Skeletal muscle tissue (tissue), 4 donors: ENCODE data around the gene SEC62. TPM values are rescaled to one million over a fixed set of nuclear protein-coding genes. Genes with fewer than 3 reads are reported as not detected.

Experiments
- H3K27ac ChIP-seq: one replicate; pipeline ENCODE4 v1.7.0; 2013; ENCODE audit warnings: mild to moderate bottlenecking, low read depth, low read length, inconsistent platforms
- H3K27me3 ChIP-seq, 3 donors: one replicate each; pipeline ENCODE4 v1.7.0; 2013; ENCODE audit warnings: low read length in 3 of 3; ENCODE audit not compliant: control insufficient read depth in 3 of 3, insufficient read depth in 3 of 3
- H3K36me3 ChIP-seq, 3 donors: one replicate each; pipeline ENCODE4 v1.7.0; 2013; ENCODE audit warnings: low read length in 3 of 3; ENCODE audit not compliant: control insufficient read depth in 3 of 3, insufficient read depth in 3 of 3
- H3K4me1 ChIP-seq, 3 donors: one replicate each; pipeline ENCODE4 v1.7.0; 2013; ENCODE audit warnings: low read length in 3 of 3, mild to moderate bottlenecking in 3 of 3; ENCODE audit not compliant: control insufficient read depth in 3 of 3, insufficient read depth in 3 of 3
- H3K4me3 ChIP-seq, 3 donors: one replicate each; pipeline ENCODE4 v1.7.0; 2013; ENCODE audit warnings: low read length in 3 of 3
- H3K9ac ChIP-seq, 3 donors: one replicate each; pipeline ENCODE4 v1.7.0; 2013; ENCODE audit warnings: low read length in 3 of 3, mild to moderate bottlenecking in 3 of 3, moderate library complexity in 2 of 3, low read depth in 1 of 3
- H3K9me3 ChIP-seq, 3 donors: one replicate each; pipeline ENCODE4 v1.7.0; 2013; ENCODE audit warnings: low read length in 3 of 3; ENCODE audit not compliant: control insufficient read depth in 3 of 3
- total RNA-seq: library from RNA; depleted of rRNA; stranded (reverse); fragments of >200 nt; gene quantifications from one replicate; pipeline ENCODE4 v1.2.3, GENCODE V29; 2014
- donor health status: Osteomylitis.

SEC62 gene, protein sequence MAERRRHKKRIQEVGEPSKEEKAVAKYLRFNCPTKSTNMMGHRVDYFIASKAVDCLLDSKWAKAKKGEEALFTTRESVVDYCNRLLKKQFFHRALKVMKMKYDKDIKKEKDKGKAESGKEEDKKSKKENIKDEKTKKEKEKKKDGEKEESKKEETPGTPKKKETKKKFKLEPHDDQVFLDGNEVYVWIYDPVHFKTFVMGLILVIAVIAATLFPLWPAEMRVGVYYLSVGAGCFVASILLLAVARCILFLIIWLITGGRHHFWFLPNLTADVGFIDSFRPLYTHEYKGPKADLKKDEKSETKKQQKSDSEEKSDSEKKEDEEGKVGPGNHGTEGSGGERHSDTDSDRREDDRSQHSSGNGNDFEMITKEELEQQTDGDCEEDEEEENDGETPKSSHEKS
- 25.1 TPM for total RNA-seq

DNA sequence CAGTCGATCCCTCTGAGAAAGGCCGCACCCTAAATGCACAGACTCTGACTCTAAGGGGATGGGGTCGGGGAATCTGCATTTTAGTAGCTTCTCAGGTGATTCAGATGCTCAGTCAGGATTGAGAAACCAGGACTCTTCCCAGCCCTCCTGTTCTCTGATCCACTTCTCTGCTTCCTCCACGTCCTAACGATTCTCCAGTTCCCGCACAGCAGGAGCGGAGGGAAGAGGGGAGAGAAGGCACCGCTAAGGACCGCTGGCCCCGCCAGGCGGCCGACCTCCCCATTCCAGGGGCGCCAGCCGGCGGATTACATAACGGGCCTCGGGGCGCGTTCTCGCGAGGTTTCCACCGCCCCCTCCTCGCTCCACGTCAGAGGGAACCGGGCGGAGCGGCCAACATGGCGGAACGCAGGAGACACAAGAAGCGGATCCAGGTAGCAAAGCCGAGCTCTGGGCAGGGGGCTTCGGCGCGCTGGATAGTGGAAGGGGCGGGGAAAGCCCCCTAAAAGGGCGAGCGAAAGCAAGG is at the start of gene SEC62:
TSS of gene SEC62 (plus strand) at position 380 of the 523 bp plus-strand sequence. CDS start at position 396, 16 bp downstream.
- Histone ChIP-seq H3K9ac (peak within 1 kb of the TSS; percentile 90 to 95 (median 94)), H3K9me3 (no peaks in the 10 kb centered on the region), H3K27me3 (no peaks in the 10 kb centered on the region), H3K4me3 (peak within 1 kb of the TSS; percentile 89 to 93 (median 93)), H3K4me1 (peaks cover 11 to 28% (median 20%) of the 10 kb centered on the region in 3 donors), H3K36me3 (peaks cover 2 to 7% (median 3%) of the 10 kb centered on the region in 3 donors), H3K27ac (peak within 1 kb of the TSS; percentile 89)

DNA sequence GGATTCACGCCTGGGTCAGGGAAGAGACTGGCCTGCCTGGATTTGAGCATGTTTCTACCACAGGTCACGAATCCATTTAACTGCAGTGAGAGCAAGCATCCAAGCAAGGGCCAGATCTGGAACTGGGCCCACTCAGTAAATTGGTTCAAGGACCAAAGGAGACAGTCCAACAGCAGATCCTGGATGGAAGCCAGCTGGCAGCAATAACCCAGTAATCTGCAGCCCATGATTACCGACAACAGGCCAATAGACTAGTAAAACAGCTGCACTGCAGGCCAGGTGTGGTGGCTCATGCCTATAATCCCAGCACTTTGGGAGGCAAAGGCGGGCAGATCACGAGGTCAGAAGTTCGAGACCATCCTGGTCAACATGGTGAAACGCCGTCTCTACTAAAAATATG is 43.4 kb upstream of the SEC62 start:
- Histone ChIP-seq H3K27ac (no peak overlapping the region), H3K4me3 (no peak overlapping the region), H3K4me1 (no peaks in the 10 kb centered on the region), H3K27me3 (peaks cover 0 to 4% (median 3%) of the 10 kb centered on the region in 3 donors), H3K9ac (no peak overlapping the region), H3K9me3 (no peaks in the 10 kb centered on the region), H3K36me3 (no peaks in the 10 kb centered on the region)

DNA sequence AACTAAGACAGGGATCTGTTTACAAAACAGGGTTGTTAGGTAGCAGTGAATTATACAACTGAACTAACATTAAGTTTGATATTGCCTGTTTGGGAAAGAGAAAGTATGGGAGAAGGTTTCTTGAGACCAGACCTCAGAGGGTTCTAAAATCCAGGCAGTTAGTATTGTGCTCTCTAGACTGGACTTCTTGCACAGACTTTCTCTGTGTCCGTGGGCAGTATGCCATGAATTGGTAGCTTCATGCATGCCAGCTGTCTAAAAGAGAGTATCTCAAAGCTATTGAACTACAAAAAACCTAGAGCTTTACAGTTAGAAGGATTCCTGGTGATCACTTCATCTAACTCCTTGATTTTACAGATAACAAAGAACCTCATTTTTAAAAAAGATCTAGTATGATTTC is 42.8 kb upstream of the SEC62 start:
- Histone ChIP-seq H3K27me3 (peaks cover 0 to 4% (median 3%) of the 10 kb centered on the region in 3 donors), H3K36me3 (no peaks in the 10 kb centered on the region), H3K4me1 (no peaks in the 10 kb centered on the region), H3K27ac (no peak overlapping the region), H3K9me3 (no peaks in the 10 kb centered on the region), H3K9ac (no peak overlapping the region), H3K4me3 (no peak overlapping the region)

DNA sequence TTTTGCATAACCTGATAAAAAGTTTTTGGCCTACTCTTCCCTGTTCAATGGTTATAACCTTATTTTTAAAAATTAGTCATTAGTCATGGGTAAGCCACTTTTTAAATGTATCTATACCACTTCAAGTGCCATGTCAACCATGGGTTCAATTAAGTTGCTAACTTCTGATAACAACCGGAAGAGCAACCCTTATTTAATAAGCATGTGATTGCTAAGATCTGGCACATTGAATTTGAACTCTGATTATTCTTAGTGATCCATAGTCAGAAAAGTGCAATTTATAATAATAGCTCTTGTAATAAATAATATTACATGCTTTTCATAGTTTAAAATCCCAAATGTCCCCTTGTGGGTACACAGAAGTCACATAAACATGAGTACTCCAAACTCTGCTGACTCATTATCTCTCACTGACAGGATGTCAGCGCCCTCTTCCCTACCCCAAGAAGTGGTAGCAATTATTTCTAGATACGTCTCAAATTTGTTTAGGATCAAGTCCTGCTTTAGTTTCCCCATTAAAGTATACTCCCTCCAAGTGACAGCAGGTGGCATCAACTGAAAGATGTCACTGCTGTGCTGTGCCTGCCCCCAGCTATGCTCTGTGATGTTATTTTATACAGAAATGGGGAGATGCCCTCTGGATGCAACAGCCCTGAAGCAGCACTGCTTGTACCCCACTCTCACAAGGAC is 36.6 kb upstream of the SEC62 start:
- no peak overlapping the region for H3K27ac ChIP-seq
- H3K27me3 ChIP-seq, result peaks cover 0 to 4% (median 3%) of the 10 kb centered on the region in 3 donors
- H3K4me1 ChIP-seq, result no peaks in the 10 kb centered on the region
- H3K9ac ChIP-seq, result no peak overlapping the region
- no peak overlapping the region for H3K4me3 ChIP-seq
- no peaks in the 10 kb centered on the region for H3K36me3 ChIP-seq
- no peaks in the 10 kb centered on the region for H3K9me3 ChIP-seq

DNA sequence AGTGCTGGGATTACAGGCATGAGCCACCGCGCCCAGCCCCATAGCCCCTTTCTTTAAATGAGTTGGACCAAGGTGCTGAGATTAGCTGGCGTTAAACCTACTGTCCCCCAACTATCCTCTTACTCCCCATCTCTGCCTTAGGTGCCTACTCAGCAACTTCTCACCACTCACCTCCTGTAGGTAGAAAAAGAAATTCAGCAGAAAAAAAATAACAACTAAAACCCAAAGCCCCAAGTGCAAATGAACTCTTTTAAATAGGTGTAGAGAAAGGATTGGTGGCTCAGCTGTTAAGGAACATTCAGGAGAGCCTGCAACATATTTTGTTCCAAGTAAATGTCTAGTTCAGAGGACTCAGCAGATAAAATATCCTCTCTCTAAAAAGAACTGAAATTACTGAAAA is 35.8 kb upstream of the SEC62 start:
- H3K36me3 ChIP-seq, result no peaks in the 10 kb centered on the region
- no peaks in the 10 kb centered on the region for H3K9me3 ChIP-seq
- H3K4me3 ChIP-seq, result no peak overlapping the region
- no peak overlapping the region for H3K9ac ChIP-seq
- peaks cover 0 to 4% (median 3%) of the 10 kb centered on the region in 3 donors for H3K27me3 ChIP-seq
- no peak overlapping the region for H3K27ac ChIP-seq
- no peaks in the 10 kb centered on the region for H3K4me1 ChIP-seq

DNA sequence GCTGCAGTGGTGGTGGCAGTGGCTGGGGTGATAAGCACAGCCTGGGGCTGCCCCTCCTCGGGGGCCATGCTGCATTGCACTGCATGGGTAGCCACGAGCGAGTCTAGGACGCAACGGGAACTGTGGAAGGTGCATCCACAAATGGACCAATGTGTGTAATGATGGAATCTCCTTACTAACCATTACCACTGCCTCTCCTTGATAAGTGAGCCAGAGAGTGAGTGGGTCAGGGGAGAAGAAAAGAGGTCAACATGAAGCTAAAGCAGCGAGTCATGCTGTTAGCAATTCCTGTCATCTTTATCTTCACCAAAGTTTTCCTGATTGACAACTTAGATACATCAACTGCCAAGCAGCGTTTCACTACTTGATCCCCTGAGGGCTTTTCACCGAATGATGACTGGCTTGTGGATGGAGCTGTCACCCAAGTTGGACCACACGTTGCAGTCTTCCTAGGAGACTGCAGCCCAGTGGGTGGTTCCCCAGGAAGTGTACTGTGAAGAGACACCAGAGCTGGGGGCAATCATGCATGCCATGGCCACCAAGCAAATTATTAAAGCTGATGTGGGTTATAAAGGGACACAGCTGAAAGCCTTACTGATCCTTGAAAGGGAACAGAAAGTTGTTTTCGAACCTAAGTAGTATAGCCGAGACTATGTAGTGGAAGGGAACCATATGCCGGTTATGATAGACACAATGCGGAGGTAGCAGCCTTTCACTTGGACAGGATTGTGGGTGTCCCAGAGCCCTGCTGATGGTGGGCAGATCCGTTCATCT is 34.7 kb upstream of the SEC62 start:
- Histone ChIP-seq H3K9me3 (no peaks in the 10 kb centered on the region), H3K4me3 (no peak overlapping the region), H3K36me3 (no peaks in the 10 kb centered on the region), H3K4me1 (no peaks in the 10 kb centered on the region), H3K27me3 (no peaks in the 10 kb centered on the region), H3K27ac (no peak overlapping the region), H3K9ac (no peak overlapping the region)

DNA sequence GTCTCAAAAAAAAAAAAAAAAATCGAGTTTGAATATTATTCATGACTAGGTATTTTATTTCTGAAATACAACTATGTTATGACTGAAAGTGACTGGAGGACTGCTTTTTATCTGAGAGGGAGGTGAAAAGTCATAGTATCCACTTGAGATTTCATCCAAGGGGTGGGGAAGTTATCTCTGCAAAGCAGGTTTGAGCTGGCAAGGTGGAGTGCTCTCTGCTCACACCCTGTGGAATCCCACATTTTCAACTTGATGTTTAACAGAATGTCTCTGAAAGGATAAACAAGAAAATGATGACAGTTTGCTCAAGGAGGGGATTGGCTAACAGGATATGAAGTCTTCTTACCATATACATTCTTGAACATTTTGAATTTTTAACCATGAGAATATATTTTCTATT is 27.3 kb upstream of the SEC62 start:
- Histone ChIP-seq H3K4me3 (no peak overlapping the region), H3K4me1 (no peaks in the 10 kb centered on the region), H3K27ac (no peak overlapping the region), H3K9me3 (peaks cover 0 to 5% (median 0%) of the 10 kb centered on the region in 3 donors), H3K27me3 (peaks cover 0 to 3% (median 0%) of the 10 kb centered on the region in 3 donors), H3K9ac (no peak overlapping the region), H3K36me3 (no peaks in the 10 kb centered on the region)

DNA sequence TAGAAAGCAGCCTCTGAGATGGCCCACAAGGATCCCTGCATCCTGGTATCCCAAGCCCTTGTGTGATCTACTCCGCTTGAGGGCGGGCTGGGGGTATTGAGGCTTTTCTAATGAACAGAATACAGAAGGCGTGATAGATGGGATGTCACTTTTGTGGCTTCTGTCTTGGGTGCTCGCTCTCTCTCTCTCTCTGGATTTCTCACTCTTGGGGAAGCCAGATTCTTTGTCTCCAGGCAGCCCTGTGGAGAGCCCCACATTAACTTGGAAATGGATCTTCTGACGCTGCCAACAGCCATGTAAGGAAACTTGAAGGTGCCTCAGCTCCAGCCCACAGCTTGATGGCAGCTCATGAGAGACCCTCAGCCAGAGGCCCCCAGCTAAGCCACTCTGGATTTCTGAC is 26.9 kb upstream of the SEC62 start:
- no peaks in the 10 kb centered on the region for H3K4me1 ChIP-seq

DNA sequence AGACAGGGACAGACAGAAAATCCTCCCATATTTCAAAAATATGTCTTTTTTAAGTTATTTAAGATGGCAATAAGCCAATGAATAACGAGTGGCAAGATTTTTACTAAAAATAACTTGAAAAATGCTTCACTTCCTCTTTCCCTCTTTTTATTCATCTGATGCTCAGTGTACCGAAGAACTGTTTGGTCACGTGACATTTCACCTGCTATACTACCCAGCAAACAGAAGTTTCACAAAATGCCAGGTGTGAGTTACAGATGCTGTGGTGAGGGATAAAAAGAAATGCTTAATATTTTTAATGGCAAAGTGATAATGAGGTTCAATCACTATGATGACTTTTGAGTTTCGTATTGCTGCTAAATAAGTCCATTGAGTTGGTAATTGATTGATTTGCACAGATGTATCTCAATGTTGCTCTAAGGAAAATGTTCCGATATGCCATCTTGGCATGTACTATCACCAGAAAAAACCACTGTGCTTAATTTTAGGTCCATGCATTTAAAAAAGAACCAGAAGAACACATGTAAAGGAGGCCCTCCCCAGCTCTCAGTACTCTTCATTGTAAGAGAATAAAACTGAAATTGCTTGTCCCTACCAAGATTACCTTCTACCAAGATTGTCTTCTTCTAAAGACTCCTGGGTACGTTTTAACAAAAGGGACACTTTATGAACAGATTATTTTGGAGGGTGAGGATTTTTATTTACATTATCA is 26.0 kb upstream of the SEC62 start:
- no peaks in the 10 kb centered on the region for H3K36me3 ChIP-seq
- H3K27ac ChIP-seq, result no peak overlapping the region
- peaks cover 0 to 5% (median 0%) of the 10 kb centered on the region in 3 donors for H3K9me3 ChIP-seq
- H3K9ac ChIP-seq, result no peak overlapping the region
- peaks cover 0 to 3% (median 0%) of the 10 kb centered on the region in 3 donors for H3K27me3 ChIP-seq
- no peak overlapping the region for H3K4me3 ChIP-seq
- H3K4me1 ChIP-seq, result no peaks in the 10 kb centered on the region

More for the DNA sequence above, 26.9 kb upstream of the SEC62 start:
- H3K36me3 ChIP-seq, result no peaks in the 10 kb centered on the region
- H3K27me3 ChIP-seq, result peaks cover 0 to 3% (median 0%) of the 10 kb centered on the region in 3 donors
- no peak overlapping the region for H3K4me3 ChIP-seq
- H3K9ac ChIP-seq, result no peak overlapping the region
- peaks cover 0 to 5% (median 0%) of the 10 kb centered on the region in 3 donors for H3K9me3 ChIP-seq
- H3K27ac ChIP-seq, result no peak overlapping the region
